Erythroblast (primary cell): ENCODE results near the gene MUC4.

Experiments
- GATA1 ChIP-seq: IDR thresholded peaks from 2 replicates; pipeline ENCODE4 v1.6.1; 2011; ENCODE audit warnings: low read depth, mild to moderate bottlenecking, control low read depth, low read length, moderate library complexity
- POLR2A ChIP-seq: IDR thresholded peaks from 2 replicates; pipeline ENCODE4 v1.6.1; 2011; ENCODE audit warnings: mild to moderate bottlenecking, low read length

GRCh38 chr3:195850857-195851543 lies 39.3 kb upstream of the MUC4 start:
- TF ChIP-seq POLR2A (no peak), GATA1 (no peak)
